ENCODE results near the gene SEPTIN8.
"Not testable (repeated sequence)": the region's sequence is repeated elsewhere in the genome, so short reads cannot be mapped to it uniquely, and the experiment has no call there.

Gene SEPTIN8

DNA sequence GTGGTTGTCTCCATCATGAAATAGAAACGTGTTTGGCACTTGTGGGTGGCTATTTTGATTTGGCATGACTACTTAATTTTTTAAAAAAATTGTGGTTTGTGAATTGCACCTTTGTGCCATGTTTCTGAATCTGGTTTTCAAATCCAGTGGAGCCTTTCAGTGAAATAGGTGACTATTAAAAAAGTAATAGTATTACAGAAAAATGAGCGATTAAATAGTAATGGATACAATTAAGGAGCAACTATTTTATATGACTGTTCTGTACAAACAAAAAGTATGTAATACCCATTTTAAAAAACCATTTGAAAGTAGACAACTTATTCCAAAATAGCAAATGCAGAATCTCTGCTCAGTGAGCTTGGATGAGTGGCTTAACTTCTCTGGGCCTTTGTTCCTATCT lies 39.0 kb upstream of the SEPTIN8 start:
- no peaks in the 10 kb centered on the region for H3K9me3 Mint-ChIP-seq
- H3K4me3 Mint-ChIP-seq: no peak overlapping the region
- H3K27ac Mint-ChIP-seq: no peak overlapping the region
- peaks cover 24% of the 10 kb centered on the region for H3K4me1 Mint-ChIP-seq (ENCODE audit: low read depth)
- no peaks in the 10 kb centered on the region for H3K36me3 Mint-ChIP-seq (ENCODE audit: low read depth)
- H3K27me3 Mint-ChIP-seq: peaks cover 46% of the 10 kb centered on the region

DNA sequence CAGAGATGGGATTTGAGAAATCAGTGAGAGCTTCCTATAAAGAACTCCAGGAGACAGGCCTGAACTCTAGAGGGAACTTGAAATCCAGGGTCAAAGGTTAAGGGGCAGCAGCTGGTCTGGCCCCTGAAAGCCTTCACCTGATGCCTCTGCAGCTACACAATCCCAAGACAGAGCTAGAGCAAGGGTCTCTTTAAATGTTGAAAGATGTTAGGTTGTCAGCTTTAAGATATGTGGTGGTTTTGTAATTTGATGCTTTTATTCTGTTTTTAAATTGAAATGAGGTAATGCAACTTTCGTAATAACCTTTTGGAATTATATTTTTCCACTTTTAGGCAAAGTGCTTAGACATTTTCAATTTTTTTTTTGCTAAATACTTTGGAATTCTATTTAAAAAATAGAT lies 38.4 kb upstream of the SEPTIN8 start:
- H3K4me1 Mint-ChIP-seq (ENCODE audit: low read depth): peaks cover 23% of the 10 kb centered on the region
- no peaks in the 10 kb centered on the region for H3K9me3 Mint-ChIP-seq
- H3K27me3 Mint-ChIP-seq: peaks cover 51% of the 10 kb centered on the region
- H3K36me3 Mint-ChIP-seq (ENCODE audit: low read depth): no peaks in the 10 kb centered on the region
- no peak overlapping the region for H3K4me3 Mint-ChIP-seq
- no peak overlapping the region for H3K27ac Mint-ChIP-seq

DNA sequence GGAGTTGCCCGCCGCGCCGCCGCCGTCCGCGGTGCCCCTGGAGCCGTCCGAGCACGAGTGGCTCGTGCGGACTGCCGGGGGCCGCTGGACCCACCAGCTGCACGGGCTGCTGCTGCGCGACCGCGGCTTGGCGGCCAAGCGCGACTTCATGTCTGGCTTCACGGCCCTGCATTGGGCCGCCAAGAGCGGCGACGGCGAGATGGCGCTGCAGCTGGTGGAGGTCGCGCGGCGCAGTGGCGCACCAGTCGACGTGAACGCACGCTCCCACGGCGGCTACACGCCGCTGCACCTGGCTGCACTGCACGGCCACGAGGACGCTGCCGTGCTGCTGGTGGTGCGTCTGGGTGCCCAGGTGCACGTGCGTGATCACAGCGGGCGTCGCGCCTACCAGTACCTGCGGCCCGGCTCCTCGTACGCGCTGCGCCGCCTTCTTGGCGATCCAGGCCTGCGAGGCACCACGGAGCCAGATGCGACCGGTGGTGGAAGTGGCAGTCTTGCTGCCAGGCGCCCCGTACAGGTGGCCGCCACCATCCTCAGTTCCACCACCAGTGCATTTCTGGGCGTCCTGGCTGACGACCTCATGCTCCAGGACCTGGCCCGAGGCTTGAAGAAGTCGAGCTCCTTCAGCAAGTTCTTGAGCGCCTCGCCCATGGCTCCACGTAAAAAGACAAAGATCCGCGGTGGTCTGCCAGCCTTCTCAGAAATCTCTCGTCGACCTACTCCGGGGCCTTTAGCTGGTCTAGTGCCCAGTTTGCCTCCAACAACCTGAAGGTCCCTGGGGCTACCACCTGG lies 37.7 kb upstream of the SEPTIN8 start:
- Mint-ChIP-seq H3K27ac (no peak overlapping the region), H3K36me3 (ENCODE audit: low read depth) (no peaks in the 10 kb centered on the region), H3K27me3 (peaks cover 53% of the 10 kb centered on the region), H3K4me3 (no peak overlapping the region), H3K4me1 (ENCODE audit: low read depth) (peaks cover 16% of the 10 kb centered on the region), H3K9me3 (no peaks in the 10 kb centered on the region)

DNA sequence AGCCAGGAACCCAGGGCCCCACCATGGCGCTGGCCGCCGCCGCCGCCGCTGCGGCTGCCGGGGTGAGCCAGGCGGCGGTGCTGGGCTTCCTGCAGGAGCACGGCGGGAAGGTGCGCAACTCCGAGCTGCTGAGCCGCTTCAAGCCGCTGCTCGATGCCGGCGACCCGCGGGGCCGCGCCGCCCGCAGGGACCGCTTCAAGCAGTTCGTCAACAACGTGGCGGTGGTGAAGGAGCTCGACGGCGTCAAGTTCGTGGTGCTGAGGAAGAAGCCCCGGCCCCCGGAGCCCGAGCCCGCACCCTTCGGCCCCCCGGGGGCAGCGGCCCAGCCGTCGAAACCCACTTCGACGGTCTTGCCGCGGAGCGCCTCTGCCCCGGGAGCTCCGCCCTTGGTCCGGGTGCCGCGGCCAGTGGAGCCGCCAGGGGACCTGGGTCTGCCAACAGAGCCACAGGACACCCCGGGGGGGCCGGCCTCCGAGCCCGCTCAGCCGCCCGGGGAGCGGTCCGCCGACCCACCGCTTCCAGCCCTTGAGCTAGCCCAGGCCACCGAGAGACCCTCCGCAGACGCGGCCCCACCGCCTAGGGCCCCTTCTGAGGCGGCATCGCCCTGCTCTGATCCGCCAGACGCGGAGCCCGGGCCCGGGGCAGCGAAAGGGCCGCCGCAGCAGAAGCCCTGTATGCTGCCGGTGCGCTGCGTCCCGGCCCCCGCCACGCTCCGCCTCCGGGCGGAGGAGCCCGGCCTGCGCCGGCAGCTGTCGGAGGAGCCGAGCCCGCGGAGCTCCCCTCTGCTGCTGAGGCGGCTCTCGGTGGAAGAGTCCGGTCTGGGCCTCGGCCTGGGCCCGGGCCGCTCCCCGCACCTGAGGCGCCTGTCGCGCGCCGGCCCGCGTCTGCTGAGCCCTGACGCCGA lies 36.8 kb upstream of the SEPTIN8 start:
- Mint-ChIP-seq H3K9me3 (no peaks in the 10 kb centered on the region), H3K4me1 (ENCODE audit: low read depth) (peaks cover 10% of the 10 kb centered on the region), H3K4me3 (no peak overlapping the region), H3K36me3 (ENCODE audit: low read depth) (no peaks in the 10 kb centered on the region), H3K27ac (no peak overlapping the region), H3K27me3 (peaks cover 54% of the 10 kb centered on the region)

DNA sequence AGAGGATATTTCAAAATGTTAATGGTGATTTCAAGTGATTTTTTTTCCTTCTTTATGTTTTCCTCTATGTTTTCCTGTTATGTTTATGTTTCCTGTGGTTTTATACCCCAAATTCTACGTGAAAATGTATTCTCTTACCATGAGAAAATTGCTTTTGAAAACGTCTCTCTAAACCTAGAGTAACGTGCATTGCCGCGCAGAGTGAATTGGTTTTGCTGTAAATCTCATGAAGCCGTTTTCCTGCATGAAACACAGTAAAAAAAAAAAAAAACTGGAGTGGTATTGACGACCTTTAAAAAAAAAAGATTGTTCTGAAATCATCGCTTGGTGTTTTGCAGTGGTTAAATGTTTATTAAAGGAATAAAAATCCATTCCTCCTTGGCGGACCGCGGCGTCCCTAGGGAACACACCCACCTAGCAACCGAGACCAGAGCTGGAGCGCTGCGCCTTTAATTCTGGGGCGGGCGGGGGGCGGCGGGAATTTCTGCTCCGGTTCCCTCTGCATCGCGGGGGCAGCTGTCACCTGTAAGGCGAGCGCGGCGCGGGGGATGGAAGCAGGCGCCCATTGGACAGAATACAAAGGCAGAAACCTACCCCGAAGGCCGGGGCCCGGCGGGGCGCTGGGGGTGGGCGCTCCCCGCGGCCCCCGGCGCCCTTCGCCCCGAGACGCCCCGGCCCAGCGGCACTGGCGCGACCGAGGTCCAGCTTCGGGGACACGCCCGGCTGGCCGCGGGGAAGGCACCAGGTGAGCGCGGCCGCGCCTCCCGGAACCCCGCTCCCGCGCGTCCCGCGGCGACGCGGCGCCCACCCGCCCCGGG lies 36.0 kb upstream of the SEPTIN8 start, which contains the start of gene SOWAHA:
TSS of gene SOWAHA (plus strand) at position 522 of the 818 bp plus-strand sequence. CDS start 320 bp downstream, outside the sequence.
- Mint-ChIP-seq H3K27me3 (peaks cover 54% of the 10 kb centered on the region), H3K9me3 (no peaks in the 10 kb centered on the region), H3K4me1 (ENCODE audit: low read depth) (peaks cover 10% of the 10 kb centered on the region), H3K4me3 (peak within 1 kb of the TSS; percentile 74), H3K36me3 (ENCODE audit: low read depth) (no peaks in the 10 kb centered on the region), H3K27ac (no peak within 1 kb of the TSS)

DNA sequence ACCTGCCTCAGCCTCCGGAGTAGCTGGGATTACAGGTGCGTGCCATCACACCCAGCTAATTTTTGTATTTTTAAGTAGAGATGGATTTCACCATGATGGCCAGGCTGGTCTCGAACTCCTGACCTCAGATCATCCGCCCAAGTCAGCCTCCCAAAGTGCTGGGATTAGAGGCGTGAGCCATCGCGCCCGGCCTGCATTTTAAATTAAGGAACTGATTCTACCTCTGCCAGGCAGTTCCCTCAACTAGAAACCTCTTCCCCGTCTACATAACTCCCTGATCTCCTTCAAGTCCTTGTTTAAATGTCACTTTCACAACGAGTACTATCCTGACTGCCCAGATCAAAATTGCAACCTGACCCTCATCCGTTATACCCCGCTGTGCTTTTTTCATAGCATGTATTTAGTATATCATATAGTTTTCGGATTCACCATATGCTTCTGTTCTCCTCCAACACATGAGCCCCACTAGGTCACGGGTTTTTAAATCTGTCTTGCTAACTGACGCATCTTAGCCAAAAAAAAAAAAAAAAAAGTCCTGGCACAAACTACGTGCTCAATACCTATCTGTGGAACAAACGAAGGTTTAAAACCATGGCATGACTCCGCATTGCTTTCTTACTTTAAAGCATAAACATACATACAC lies 35.2 kb upstream of the SEPTIN8 start:
- H3K4me3 Mint-ChIP-seq: peak overlapping the region; percentile 74
- H3K36me3 Mint-ChIP-seq (ENCODE audit: low read depth): no peaks in the 10 kb centered on the region
- no peaks in the 10 kb centered on the region for H3K9me3 Mint-ChIP-seq
- no peak overlapping the region for H3K27ac Mint-ChIP-seq
- peaks cover 10% of the 10 kb centered on the region for H3K4me1 Mint-ChIP-seq (ENCODE audit: low read depth)
- peaks cover 56% of the 10 kb centered on the region for H3K27me3 Mint-ChIP-seq

DNA sequence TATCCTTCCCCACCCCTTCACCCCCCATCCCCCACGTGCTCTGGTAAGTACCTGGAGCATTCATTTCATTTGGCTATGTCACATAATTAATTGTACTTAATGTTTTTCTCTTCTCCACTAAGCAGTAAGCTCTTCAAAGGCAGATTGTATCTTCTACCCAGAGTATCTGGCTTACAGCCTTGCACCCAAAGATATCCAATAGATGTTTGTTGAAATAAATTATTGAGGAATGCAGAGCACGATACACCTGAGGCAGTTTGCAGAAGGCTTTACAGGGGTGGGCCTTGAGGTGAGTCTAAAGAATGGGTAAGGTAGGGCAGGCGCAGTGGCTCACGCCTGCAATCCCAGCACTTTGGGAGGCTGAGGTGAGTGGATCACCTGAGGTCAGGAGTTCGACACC lies 33.6 kb upstream of the SEPTIN8 start:
- H3K4me3 Mint-ChIP-seq: no peak overlapping the region
- H3K27me3 Mint-ChIP-seq: peaks cover 57% of the 10 kb centered on the region

DNA sequence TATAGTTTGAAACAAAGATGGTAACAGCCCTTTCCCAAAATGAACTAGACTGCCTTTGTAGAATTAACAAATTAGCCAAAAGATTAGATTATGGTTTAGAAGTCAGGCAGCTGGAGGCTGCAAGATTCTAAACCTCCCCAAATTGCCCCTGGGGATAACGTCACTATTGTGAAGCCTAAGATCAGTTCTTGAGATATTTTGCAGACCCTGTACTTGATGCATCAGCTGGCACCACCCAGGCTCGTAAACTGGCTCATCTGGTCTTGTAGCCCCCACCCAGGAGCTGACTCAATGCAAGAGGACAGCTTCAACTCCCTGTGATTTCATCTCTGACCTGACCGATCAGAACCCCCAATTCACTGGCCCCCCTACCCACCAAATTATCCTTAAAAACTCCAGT lies 31.8 kb upstream of the SEPTIN8 start:
- Mint-ChIP-seq H3K27ac (no peak overlapping the region), H3K4me3 (no peak overlapping the region), H3K27me3 (peaks cover 65% of the 10 kb centered on the region), H3K4me1 (ENCODE audit: low read depth) (peaks cover 10% of the 10 kb centered on the region), H3K36me3 (ENCODE audit: low read depth) (no peaks in the 10 kb centered on the region), H3K9me3 (no peaks in the 10 kb centered on the region)

More for the DNA sequence above, 33.6 kb upstream of the SEPTIN8 start:
- H3K27ac Mint-ChIP-seq: no peak overlapping the region
- H3K36me3 Mint-ChIP-seq (ENCODE audit: low read depth): no peaks in the 10 kb centered on the region
- H3K4me1 Mint-ChIP-seq (ENCODE audit: low read depth): peaks cover 10% of the 10 kb centered on the region
- no peaks in the 10 kb centered on the region for H3K9me3 Mint-ChIP-seq

DNA sequence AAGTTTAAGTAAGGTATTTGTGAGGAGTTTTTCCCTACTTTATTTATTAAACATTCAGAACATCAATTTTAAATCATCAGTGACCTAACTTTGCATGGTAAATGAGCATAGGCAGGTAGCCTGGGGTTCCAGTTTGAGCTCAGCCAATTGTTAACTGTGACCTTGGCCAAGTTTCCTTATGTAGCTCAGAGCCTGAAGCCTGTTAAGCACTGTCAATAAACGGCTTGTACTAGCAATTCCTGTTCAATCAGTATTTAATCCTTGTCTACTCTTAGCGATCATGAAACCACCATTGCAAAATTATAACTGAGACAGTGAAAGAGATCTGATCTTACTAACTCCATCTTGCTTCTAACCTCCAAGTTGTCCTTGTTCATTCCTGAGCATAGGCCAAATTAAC lies 31.4 kb upstream of the SEPTIN8 start:
- Mint-ChIP-seq H3K27ac (no peak overlapping the region), H3K36me3 (ENCODE audit: low read depth) (no peaks in the 10 kb centered on the region), H3K4me3 (no peak overlapping the region), H3K9me3 (no peaks in the 10 kb centered on the region), H3K27me3 (peaks cover 69% of the 10 kb centered on the region), H3K4me1 (ENCODE audit: low read depth) (peaks cover 10% of the 10 kb centered on the region)

DNA sequence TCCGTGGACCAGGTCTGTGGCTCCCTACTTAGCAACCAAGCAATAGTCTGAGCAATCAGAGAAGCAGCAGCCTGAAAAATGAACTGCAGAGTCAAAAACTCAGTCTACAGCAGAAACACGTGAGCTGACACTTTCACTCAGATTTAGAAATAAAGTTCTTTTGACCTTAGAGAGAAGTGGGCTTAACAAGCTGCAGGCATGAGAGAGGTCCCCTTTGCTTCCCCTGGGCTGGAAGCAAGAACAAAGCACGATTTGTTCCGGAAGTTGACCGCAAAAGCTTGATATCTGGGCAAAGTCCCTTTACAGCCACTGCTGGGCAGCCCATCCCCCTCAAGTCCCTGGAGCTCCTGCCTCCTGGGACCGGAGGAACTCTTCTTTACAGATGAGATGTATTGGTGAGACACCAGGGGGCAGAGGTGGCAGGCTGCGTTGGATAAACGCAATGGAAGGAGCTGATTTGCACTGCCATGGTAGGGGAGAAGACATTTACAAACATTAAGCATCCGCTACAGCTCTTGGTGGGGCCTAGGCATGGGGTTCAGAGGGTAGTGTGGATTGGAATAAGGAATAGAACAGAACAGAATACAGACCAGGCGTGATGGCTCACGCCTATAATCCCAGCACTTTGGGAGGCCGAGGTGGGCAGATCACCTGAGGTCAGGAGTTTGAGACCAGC lies 30.3 kb upstream of the SEPTIN8 start:
- H3K27ac Mint-ChIP-seq: no peak overlapping the region

DNA sequence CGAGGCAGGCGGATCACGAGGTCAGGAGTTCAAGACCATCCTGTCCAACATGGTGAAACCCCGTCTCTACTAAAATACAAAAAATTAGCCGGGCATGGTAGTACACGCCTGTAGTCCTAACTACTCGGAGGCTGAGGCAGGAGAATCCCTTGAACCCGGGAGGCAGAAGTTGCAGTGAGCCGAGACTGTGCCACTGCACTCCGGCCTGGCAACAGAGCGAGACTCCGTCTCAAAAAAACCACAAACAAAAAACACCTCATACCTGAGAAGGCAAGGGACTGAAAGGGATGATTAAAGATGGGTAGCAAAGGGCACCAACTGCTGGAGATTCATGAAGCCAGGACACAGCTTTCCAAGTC lies 29.7 kb upstream of the SEPTIN8 start:
- not testable (repeated sequence) for H3K4me1 Mint-ChIP-seq (ENCODE audit: low read depth); H3K36me3 Mint-ChIP-seq (ENCODE audit: low read depth)

More for the DNA sequence above, 30.3 kb upstream of the SEPTIN8 start:
- Mint-ChIP-seq H3K27me3 (peaks cover 73% of the 10 kb centered on the region), H3K4me3 (no peak overlapping the region), H3K36me3 (ENCODE audit: low read depth) (no peaks in the 10 kb centered on the region), H3K4me1 (ENCODE audit: low read depth) (peaks cover 2% of the 10 kb centered on the region), H3K9me3 (no peaks in the 10 kb centered on the region)

DNA sequence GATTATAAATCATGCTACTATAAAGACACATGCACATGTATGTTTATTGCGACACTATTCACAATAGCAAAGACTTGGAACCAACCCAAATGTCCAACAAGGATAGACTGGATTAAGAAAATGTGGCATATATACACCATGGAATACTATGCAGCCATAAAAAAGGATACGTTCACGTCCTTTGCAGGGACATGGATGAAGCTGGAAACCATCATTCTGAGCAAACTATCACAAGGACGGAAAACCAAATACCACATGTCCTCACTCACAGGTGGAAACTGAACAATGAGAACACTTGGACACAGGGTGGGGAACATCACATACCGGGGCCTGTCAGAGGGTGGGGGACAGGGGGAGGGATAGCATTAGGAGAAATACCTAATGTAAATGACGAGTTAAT lies 28.8 kb upstream of the SEPTIN8 start:
- H3K4me3 Mint-ChIP-seq: not testable (repeated sequence)

More for the DNA sequence above, 29.7 kb upstream of the SEPTIN8 start:
- not testable (repeated sequence) for H3K9me3 Mint-ChIP-seq, H3K4me3 Mint-ChIP-seq, H3K27ac Mint-ChIP-seq
- peaks cover 74% of the 10 kb centered on the region for H3K27me3 Mint-ChIP-seq

DNA sequence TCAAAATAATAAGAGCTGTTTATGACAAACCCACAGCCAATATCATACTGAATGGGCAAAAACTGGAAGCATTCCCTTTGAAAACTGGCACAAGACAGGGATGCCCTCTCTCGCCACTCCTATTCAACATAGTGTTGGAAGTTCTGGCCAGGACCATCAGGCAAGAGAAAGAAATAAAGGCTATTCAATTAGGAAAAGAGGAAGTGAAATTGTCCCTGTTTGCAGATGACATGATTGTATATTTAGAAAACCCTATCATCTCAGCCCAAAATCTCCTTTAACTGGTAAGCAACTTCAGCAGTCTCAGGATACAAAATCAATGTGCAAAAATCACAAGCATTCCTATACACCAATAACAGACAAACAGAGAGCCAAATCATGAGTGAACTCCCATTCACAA lies 27.2 kb upstream of the SEPTIN8 start:
- not testable (repeated sequence) for H3K27ac Mint-ChIP-seq; H3K4me3 Mint-ChIP-seq; H3K36me3 Mint-ChIP-seq (ENCODE audit: low read depth); H3K9me3 Mint-ChIP-seq; H3K4me1 Mint-ChIP-seq (ENCODE audit: low read depth)
- H3K27me3 Mint-ChIP-seq: peaks cover 59% of the 10 kb centered on the region

More for the DNA sequence above, 28.8 kb upstream of the SEPTIN8 start:
- not testable (repeated sequence) for H3K36me3 Mint-ChIP-seq (ENCODE audit: low read depth); H3K4me1 Mint-ChIP-seq (ENCODE audit: low read depth); H3K27ac Mint-ChIP-seq; H3K9me3 Mint-ChIP-seq
- H3K27me3 Mint-ChIP-seq: peaks cover 67% of the 10 kb centered on the region

DNA sequence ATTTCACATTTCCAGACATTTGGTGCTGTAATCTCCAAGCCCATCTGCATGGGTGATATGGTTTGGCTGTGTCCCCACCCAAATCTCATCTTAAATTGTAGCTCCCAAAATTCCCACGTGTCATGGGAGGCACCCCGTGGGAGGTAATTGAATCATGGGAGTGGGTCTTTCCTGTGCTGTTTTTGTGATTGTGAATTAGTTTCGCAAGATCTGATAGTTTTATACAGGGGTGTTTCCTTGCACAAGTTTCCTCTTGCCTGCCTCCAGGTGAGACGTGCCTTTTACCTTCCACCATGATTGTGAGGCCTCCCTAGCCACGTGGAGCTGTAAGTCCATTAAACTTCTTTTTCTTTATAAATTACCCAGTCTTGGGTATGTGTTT lies 25.6 kb upstream of the SEPTIN8 start:
- H3K4me3 Mint-ChIP-seq; H3K9me3 Mint-ChIP-seq; H3K36me3 Mint-ChIP-seq (ENCODE audit: low read depth); H3K4me1 Mint-ChIP-seq (ENCODE audit: low read depth); H3K27ac Mint-ChIP-seq: not testable (repeated sequence)
- H3K27me3 Mint-ChIP-seq: peaks cover 50% of the 10 kb centered on the region

All from stimulated activated naive CD8-positive, alpha-beta T cell treated with anti-CD3 and anti-CD28 coated beads, Interleukin-15, Interleukin-2, amounts not matched to agents 100 ng/mL and 50 ng/mL, for 24 hours (primary cell).